SK-N-SH (cell line): ENCODE measurements around the gene NISCH. TPM values are rescaled to one million over a fixed set of nuclear protein-coding genes. Genes with fewer than 3 reads are reported as not detected.

ENCODE experiments used
- CTCF ChIA-PET: fragments of 300-600, 350-600 bp; formaldehyde crosslinking; extraction: SDS; loops from one replicate; lab custom pipeline; 2021; lab: Yijun Ruan, JAX
- POLR2A ChIA-PET: fragments of 350-600 bp; sonication (Branson Sonifier 250); formaldehyde crosslinking; extraction: SDS; loops from one replicate; lab custom pipeline; 2020; ENCODE audit warnings: antibody characterized with exemption, inconsistent platforms; lab: Yijun Ruan, JAX
- DNase-seq: peaks from one replicate; pipeline ENCODE4 v3.0.0; 2012
- H2AFZ ChIP-seq: fragments of 200-600 bp; sonication (generic); 2 replicates; pipeline ENCODE4 v1.8.1; 2016; ENCODE audit warnings: antibody characterized with exemption, mild to moderate bottlenecking, low read depth
- H3F3A ChIP-seq: fragments of 200-600 bp; sonication (generic); replicated peaks from 2 replicates; pipeline ENCODE3; 2016; ENCODE audit warnings: antibody characterized with exemption, mild to moderate bottlenecking; ENCODE audit not compliant: insufficient read depth
- H3K27ac ChIP-seq, 2 experiments: fragments of 200-500 bp in 1 of 2; fragments of 200-600 bp in 1 of 2; sonication (Bioruptor generic) in 1 of 2; sonication (generic), shearing (Covaris generic) in 1 of 2; 2 replicates each; pipeline versions ENCODE4 v1.5.1 to v1.6.1; 2014 to 2016; ENCODE audit warnings: low read depth in 2 of 2, inconsistent platforms in 1 of 2, low read length in 1 of 2, mild to moderate bottlenecking in 1 of 2, mixed read lengths in 1 of 2
- H3K27me3 ChIP-seq: fragments of 200-600 bp; sonication (generic), shearing (Covaris generic); 2 replicates; pipeline ENCODE4 v1.6.1; 2016; ENCODE audit warnings: mixed run types; ENCODE audit not compliant: insufficient read depth
- H3K36me3 ChIP-seq, 2 experiments: fragments of 200-500 bp in 1 of 2; fragments of 200-600 bp in 1 of 2; sonication (Bioruptor generic) in 1 of 2; sonication (generic) in 1 of 2; replicated peaks in 1 of 2; 2 replicates each; pipeline versions ENCODE3 to v1.5.1; 2014 to 2016; ENCODE audit warnings: low read length in 1 of 2, mild to moderate bottlenecking in 1 of 2; ENCODE audit not compliant: insufficient read depth in 2 of 2, control insufficient read depth in 1 of 2
- H3K4me1 ChIP-seq, 2 experiments: fragments of 200-500 bp in 1 of 2; fragments of 200-600 bp in 1 of 2; sonication (Bioruptor generic) in 1 of 2; sonication (generic), shearing (Covaris generic) in 1 of 2; 2 replicates each; pipeline versions ENCODE4 v1.5.1 to v1.6.1; 2014 to 2016; ENCODE audit warnings: low read depth in 1 of 2, low read length in 1 of 2, mixed run types in 1 of 2; ENCODE audit not compliant: insufficient read depth in 2 of 2, control insufficient read depth in 1 of 2
- H3K4me2 ChIP-seq: fragments of 200-600 bp; sonication (generic), shearing (Covaris generic); 2 replicates; pipeline ENCODE4 v1.6.1; 2017; ENCODE audit warnings: mixed run types
- H3K4me3 ChIP-seq, 2 experiments: fragments of 200-500 bp in 1 of 2; fragments of 200-600 bp in 1 of 2; sonication (Bioruptor generic) in 1 of 2; sonication (generic), shearing (Covaris generic) in 1 of 2; 2 replicates each; pipeline versions ENCODE4 v1.5.1 to v1.8.1; 2014 to 2016; ENCODE audit warnings: low read depth in 2 of 2, inconsistent platforms in 1 of 2, low read length in 1 of 2, mild to moderate bottlenecking in 1 of 2, mixed read lengths in 1 of 2, moderate library complexity in 1 of 2
- H3K79me2 ChIP-seq: fragments of 200-600 bp; sonication (generic); 2 replicates; pipeline ENCODE4 v1.8.1; 2017; ENCODE audit warnings: mild to moderate bottlenecking; ENCODE audit not compliant: insufficient read depth
- H3K9ac ChIP-seq: fragments of 200-600 bp; sonication (generic); 2 replicates; pipeline ENCODE4 v1.6.1; 2017; ENCODE audit warnings: mixed run types
- H3K9me2 ChIP-seq: fragments of 200-600 bp; sonication (generic); 2 replicates; pipeline ENCODE4 v1.6.1; 2017; ENCODE audit warnings: mixed run types
- H3K9me3 ChIP-seq: fragments of 200-600 bp; sonication (generic); 2 replicates; pipeline ENCODE4 v1.6.1; 2017; ENCODE audit warnings: mixed run types, mild to moderate bottlenecking, moderate library complexity
- H4K20me1 ChIP-seq: fragments of 200-600 bp; sonication (generic); 2 replicates; pipeline ENCODE4 v1.6.1; 2017; ENCODE audit warnings: mild to moderate bottlenecking, mixed run types; ENCODE audit not compliant: insufficient read depth
- CHD2 ChIP-seq: fragments of 150-350 bp; IDR thresholded peaks from 2 replicates; pipeline ENCODE4 v1.6.1; 2018; ENCODE audit warnings: low read length; ENCODE audit not compliant: partially characterized antibody
- ELF1 ChIP-seq: IDR thresholded peaks from 2 replicates; pipeline ENCODE4 v1.4.0; 2012
- EP300 ChIP-seq, 2 experiments: IDR thresholded peaks; 2 replicates each; pipeline versions ENCODE4 v1.4.0 to v1.6.1; 2012; ENCODE audit warnings: borderline replicate concordance in 1 of 2, low read depth in 1 of 2, low read length in 1 of 2
- GABPA ChIP-seq: IDR thresholded peaks from 2 replicates; pipeline ENCODE4 v1.4.0; 2012; ENCODE audit warnings: low read depth, mild to moderate bottlenecking
- GATA2 ChIP-seq: sonication (generic); formaldehyde crosslinking; IDR thresholded peaks from 2 replicates; pipeline ENCODE4 v1.5.0; 2020; ENCODE audit warnings: mild to moderate bottlenecking, missing genetic modification reagents
- MEF2A ChIP-seq: IDR thresholded peaks from 2 replicates; pipeline ENCODE4 v1.4.0; 2012; ENCODE audit warnings: low read depth, borderline replicate concordance
- NRF1 ChIP-seq: IDR thresholded peaks from 2 replicates; pipeline ENCODE4 v1.6.1; 2012; ENCODE audit warnings: low read depth, mild to moderate bottlenecking, low read length
- POLR2AphosphoS5 ChIP-seq: IDR thresholded peaks from 2 replicates; pipeline ENCODE4 v1.6.1; 2012; ENCODE audit warnings: low read depth, low read length
- RAD21 ChIP-seq: IDR thresholded peaks from 2 replicates; pipeline ENCODE4 v1.6.1; 2012; ENCODE audit warnings: mild to moderate bottlenecking, low read length
- RCOR1 ChIP-seq: fragments of 150-350 bp; IDR thresholded peaks from 2 replicates; pipeline ENCODE4 v1.6.1; 2017; ENCODE audit warnings: antibody characterized with exemption, low read length
- RXRA ChIP-seq: IDR thresholded peaks from 2 replicates; pipeline ENCODE4 v1.4.0; 2012; ENCODE audit warnings: low read depth, mild to moderate bottlenecking, borderline replicate concordance
- SMC3 ChIP-seq: IDR thresholded peaks from 2 replicates; pipeline ENCODE4 v1.6.1; 2012; ENCODE audit warnings: low read depth, low read length, improper control_type of control experiment
- TAF1 ChIP-seq: IDR thresholded peaks from 2 replicates; pipeline ENCODE4 v1.6.1; 2012; ENCODE audit warnings: low read depth, mild to moderate bottlenecking, low read length, moderate library complexity, borderline replicate concordance
- YY1 ChIP-seq: IDR thresholded peaks from 2 replicates; pipeline ENCODE4 v1.4.0; 2012; ENCODE audit warnings: low read depth, mild to moderate bottlenecking
- WGBS: methylation state at CpG from one replicate; pipeline ENCODE4 v1.1.6; 2017; ENCODE audit warnings: low lambda C conversion rate; 5-methylcytosine and 5-hydroxymethylcytosine counted together
- polyA plus RNA-seq, 3 experiments: library from polyadenylated mRNA; depleted of rRNA; stranded (reverse); fragments of >200 nt; gene quantifications; 2 replicates each; pipeline ENCODE4 v1.2.3, GENCODE V29; 2012
- TF ChIP-seq, protein P1 (sequence below): IDR thresholded peaks from 2 replicates; pipeline ENCODE4 v1.6.1; 2012; ENCODE audit warnings: mild to moderate bottlenecking, low read depth, low read length, moderate library complexity
- TF ChIP-seq, protein P2 (sequence below): IDR thresholded peaks from 2 replicates; pipeline ENCODE4 v1.4.0; 2012; ENCODE audit warnings: low read depth
- TF ChIP-seq, protein P3 (sequence below): IDR thresholded peaks from 2 replicates; pipeline ENCODE4 v1.4.0; 2012; ENCODE audit warnings: low read depth, borderline replicate concordance
- TF ChIP-seq, protein P4 (sequence below): fragments of 150-350 bp; IDR thresholded peaks from 2 replicates; pipeline ENCODE4 v1.6.1; 2016; ENCODE audit warnings: mild to moderate bottlenecking, low read depth, low read length

Gene NISCH
- polyA plus RNA-seq, 1 of the 3 experiments (the other 2 are of a cell fraction), result 77.5 TPM

DNA sequence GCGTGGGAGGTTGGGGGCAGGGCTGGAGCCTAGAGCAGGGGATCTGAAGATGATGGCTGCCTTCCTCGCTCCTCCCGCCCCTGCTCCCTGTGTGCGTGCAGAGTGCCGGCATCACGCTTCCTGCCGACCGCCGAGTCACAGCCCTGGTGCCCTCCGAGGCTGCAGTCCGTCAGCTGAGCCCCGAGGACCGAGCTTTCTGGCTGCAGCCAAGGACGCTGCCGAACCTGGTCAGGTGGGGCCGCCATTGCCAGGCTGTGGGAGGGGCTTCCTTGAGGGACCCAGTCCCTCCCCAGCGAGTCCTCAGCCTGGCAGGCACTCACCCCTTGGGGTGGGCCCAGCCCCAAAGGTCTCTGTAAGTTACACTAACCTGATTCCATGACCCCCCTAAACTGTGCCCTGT, 57.3 kb downstream of the NISCH start:
- Histone ChIP-seq H2AFZ (no peak overlapping the region), H3K27me3 (no peaks in the 10 kb centered on the region), H3K36me3 (no peaks in the 10 kb centered on the region), H3F3A (no peaks in the 10 kb centered on the region), H3K4me1 (peaks cover 0 to 14% of the 10 kb centered on the region in 2 experiments; a peak in 1 of 4 replicates), H3K9ac (no peak overlapping the region), H3K9me2 (no peaks in the 10 kb centered on the region), H3K27ac (no peak overlapping the region), H3K79me2 (no peaks in the 10 kb centered on the region), H3K4me2 (no peak overlapping the region), H3K9me3 (no peaks in the 10 kb centered on the region), H4K20me1 (no peaks in the 10 kb centered on the region), H3K4me3 (no peak overlapping the region)
- ChIA-PET CTCF (interaction anchor here (0.6 to 0.7 kb wide), 2 partner anchors 37 to 40 kb away, joined by 3 read pairs; no protein-coding TSS in a partner anchor), POLR2A (no interaction called here)
- TF ChIP-seq RAD21 (no peak), NRF1 (no peak), TAF1 (no peak), SMC3 (no peak), GATA2 (no peak), ELF1 (no peak), CHD2 (no peak), MEF2A (no peak), RXRA (no peak), GABPA (no peak)
- TF ChIP-seq, protein P1, sequence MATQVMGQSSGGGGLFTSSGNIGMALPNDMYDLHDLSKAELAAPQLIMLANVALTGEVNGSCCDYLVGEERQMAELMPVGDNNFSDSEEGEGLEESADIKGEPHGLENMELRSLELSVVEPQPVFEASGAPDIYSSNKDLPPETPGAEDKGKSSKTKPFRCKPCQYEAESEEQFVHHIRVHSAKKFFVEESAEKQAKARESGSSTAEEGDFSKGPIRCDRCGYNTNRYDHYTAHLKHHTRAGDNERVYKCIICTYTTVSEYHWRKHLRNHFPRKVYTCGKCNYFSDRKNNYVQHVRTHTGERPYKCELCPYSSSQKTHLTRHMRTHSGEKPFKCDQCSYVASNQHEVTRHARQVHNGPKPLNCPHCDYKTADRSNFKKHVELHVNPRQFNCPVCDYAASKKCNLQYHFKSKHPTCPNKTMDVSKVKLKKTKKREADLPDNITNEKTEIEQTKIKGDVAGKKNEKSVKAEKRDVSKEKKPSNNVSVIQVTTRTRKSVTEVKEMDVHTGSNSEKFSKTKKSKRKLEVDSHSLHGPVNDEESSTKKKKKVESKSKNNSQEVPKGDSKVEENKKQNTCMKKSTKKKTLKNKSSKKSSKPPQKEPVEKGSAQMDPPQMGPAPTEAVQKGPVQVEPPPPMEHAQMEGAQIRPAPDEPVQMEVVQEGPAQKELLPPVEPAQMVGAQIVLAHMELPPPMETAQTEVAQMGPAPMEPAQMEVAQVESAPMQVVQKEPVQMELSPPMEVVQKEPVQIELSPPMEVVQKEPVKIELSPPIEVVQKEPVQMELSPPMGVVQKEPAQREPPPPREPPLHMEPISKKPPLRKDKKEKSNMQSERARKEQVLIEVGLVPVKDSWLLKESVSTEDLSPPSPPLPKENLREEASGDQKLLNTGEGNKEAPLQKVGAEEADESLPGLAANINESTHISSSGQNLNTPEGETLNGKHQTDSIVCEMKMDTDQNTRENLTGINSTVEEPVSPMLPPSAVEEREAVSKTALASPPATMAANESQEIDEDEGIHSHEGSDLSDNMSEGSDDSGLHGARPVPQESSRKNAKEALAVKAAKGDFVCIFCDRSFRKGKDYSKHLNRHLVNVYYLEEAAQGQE, result no peak
- TF ChIP-seq, protein P2, sequence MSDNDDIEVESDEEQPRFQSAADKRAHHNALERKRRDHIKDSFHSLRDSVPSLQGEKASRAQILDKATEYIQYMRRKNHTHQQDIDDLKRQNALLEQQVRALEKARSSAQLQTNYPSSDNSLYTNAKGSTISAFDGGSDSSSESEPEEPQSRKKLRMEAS, result no peak
- TF ChIP-seq, protein P3, sequence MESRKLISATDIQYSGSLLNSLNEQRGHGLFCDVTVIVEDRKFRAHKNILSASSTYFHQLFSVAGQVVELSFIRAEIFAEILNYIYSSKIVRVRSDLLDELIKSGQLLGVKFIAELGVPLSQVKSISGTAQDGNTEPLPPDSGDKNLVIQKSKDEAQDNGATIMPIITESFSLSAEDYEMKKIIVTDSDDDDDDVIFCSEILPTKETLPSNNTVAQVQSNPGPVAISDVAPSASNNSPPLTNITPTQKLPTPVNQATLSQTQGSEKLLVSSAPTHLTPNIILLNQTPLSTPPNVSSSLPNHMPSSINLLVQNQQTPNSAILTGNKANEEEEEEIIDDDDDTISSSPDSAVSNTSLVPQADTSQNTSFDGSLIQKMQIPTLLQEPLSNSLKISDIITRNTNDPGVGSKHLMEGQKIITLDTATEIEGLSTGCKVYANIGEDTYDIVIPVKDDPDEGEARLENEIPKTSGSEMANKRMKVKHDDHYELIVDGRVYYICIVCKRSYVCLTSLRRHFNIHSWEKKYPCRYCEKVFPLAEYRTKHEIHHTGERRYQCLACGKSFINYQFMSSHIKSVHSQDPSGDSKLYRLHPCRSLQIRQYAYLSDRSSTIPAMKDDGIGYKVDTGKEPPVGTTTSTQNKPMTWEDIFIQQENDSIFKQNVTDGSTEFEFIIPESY, result no peak
- WGBS, result 80% methylated on average over 7 of the region's 17 CpGs
- no peak for DNase-seq

DNA sequence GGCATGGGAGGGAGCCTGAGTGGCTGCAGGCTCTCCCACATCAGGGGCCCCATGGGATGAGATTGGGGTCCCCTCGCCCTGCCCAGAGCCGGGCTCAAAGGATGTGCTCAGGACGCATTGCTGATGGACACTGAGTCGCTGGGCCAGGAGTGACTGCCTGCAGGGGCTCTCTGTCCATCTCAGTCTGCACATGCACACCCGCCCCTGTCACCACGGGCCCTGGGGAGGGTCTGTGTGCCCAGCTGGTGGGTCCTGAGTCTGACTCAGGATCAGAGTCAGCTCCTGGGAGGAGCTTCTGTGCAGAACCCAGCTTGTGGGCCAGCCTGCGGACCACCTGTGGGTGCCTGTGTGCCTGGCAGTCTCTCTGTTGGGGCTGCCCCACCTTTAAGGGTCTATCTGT, 57.9 kb downstream of the NISCH start:
- H3K36me3 ChIP-seq, result no peaks in the 10 kb centered on the region
- H3K27ac ChIP-seq, result no peak overlapping the region
- no peak overlapping the region for H3K4me3 ChIP-seq
- ChIA-PET CTCF (no interaction called here), POLR2A (no interaction called here)
- no peak overlapping the region for H3K9ac ChIP-seq
- WGBS, result 100% methylated on average over 1 of the region's 7 CpGs
- no peaks in the 10 kb centered on the region for H3K79me2 ChIP-seq
- no peak overlapping the region for H2AFZ ChIP-seq
- peaks cover 0 to 14% of the 10 kb centered on the region in 2 experiments; a peak in 1 of 4 replicates for H3K4me1 ChIP-seq
- H3K27me3 ChIP-seq, result no peaks in the 10 kb centered on the region
- no peak for DNase-seq
- no peaks in the 10 kb centered on the region for H3K9me3 ChIP-seq
- no peaks in the 10 kb centered on the region for H3F3A ChIP-seq
- TF ChIP-seq, protein P4, sequence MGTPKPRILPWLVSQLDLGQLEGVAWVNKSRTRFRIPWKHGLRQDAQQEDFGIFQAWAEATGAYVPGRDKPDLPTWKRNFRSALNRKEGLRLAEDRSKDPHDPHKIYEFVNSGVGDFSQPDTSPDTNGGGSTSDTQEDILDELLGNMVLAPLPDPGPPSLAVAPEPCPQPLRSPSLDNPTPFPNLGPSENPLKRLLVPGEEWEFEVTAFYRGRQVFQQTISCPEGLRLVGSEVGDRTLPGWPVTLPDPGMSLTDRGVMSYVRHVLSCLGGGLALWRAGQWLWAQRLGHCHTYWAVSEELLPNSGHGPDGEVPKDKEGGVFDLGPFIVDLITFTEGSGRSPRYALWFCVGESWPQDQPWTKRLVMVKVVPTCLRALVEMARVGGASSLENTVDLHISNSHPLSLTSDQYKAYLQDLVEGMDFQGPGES, result no peak
- TF ChIP-seq POLR2AphosphoS5 (no peak), EP300 (IDR thresholded peaks at IDR 0.05; ENCODE audit: borderline replicate concordance in 1 of 2, low read depth in 1 of 2, low read length in 1 of 2) (no peak), YY1 (no peak), RCOR1 (no peak)
- TF ChIP-seq, protein P3, result no peak
- H3K9me2 ChIP-seq, result no peaks in the 10 kb centered on the region
- H3K4me2 ChIP-seq, result no peak overlapping the region
- H4K20me1 ChIP-seq, result no peaks in the 10 kb centered on the region
